AG20443 (cell line): ENCODE results near the gene TOMM40L.
"Not testable (repeated sequence)": the region's sequence is repeated elsewhere in the genome, so short reads cannot be mapped to it uniquely, and the experiment has no call there.

Source experiments
- DNase-seq: peaks from one replicate; pipeline ENCODE4 v3.0.0; 2012; ENCODE audit warnings: low spot score, mixed read lengths

Gene TOMM40L

DNA sequence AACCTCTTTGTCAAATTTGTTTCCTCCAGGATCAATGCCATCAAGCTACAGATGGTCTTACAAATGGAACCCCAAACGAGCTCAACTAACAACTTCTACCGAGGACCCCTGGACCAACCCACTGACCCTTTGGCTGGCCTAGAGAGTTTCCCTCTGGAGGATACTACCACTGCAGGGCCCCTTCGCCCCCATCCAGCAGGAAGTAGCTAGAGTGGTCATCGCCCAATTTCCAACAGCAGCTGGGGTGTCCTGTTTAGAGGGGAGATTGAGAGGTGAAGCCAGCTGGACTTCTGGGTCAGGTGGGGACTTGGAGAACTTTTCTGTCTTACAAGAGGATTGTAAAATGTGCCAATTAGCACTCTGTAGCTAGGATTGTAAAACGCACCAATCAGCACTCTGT lies 31.2 kb downstream of the TOMM40L start:
- not testable (repeated sequence) for DNase-seq

GRCh38 chr1:161258439-161259344 lies 32.8 kb downstream of the TOMM40L start, which contains the start of gene PCP4L1:
TSS of gene PCP4L1 (plus strand) at chr1:161258745. CDS start at chr1:161258975, 230 bp downstream.
- peak; percentile 75 for DNase-seq

GRCh38 chr1:161259345-161259702 lies 33.5 kb downstream of the TOMM40L start:
- DNase-seq = no peak

DNA sequence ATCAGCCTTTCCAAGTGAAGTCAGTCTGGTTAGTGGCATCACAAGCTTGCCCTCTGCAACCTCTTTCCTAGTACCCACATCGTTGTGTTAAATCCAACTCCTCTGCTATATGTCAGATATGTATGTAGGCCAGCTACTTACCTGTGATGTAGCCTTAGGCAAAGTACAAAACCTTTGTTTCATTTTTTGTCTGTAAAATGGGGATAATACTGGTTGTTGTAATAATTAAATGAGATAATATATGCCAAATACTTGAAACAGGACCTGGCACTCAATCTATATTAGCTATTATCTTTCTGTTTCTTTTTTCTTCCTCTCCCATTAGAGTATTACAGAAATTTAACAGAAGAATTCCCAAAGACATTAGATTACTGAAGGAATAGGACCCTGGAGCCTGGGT lies 33.9 kb downstream of the TOMM40L start:
- no peak for DNase-seq

GRCh38 chr1:161260376-161261260 lies 34.8 kb downstream of the TOMM40L start:
- no peak for DNase-seq

GRCh38 chr1:161261261-161262235 lies 35.7 kb downstream of the TOMM40L start:
- no peak for DNase-seq

- DNase-seq = no peak
Observed at GRCh38 chr1:161265305-161265704, 39.4 kb downstream of the TOMM40L start.

- peak; percentile 30 for DNase-seq
Observed at GRCh38 chr1:161266202-161266601, 40.3 kb downstream of the TOMM40L start.

GRCh38 chr1:161266836-161267235 lies 41.0 kb downstream of the TOMM40L start:
- DNase-seq = no peak

- DNase-seq = no peak
Observed at GRCh38 chr1:161267321-161267720, 41.5 kb downstream of the TOMM40L start.

DNA sequence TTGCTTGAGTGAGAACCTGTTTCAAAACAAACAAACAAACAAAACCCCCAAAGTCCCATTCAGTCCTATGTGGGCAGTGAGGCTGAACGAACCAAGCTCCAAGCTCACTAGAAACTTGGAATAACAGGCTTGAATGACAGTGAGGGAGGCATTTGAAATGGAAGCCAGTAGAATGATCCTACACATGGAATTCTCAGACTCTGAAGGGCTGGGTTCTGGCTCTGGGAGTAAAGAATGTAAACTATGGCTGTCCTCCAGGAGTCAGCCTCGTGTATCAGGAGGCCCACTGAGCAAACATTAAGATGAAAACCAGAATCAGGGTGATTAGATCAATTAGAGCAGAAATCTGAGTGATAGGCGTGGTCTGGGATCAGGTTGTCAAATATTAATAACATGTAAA lies 47.5 kb downstream of the TOMM40L start:
- DNase-seq = peak; percentile 28

DNA sequence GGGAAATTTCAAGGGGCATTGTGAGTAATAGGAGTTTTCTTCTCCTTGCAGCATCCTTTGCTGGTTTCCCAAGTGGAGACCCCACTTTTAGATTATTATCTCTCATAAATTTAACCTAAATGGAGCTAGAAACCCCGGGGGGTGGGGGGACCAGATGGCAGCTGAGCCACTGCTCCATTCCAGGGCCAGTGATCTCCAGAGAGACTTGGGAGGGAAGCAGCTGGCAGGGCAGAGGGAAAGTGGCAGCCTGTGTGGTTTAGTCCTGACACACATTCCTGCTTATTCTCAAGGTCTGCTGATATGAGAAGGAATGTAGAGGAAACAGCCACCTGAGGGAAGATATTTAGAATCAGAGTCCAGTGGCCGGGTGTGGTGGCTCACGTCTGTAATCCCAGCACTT lies 49.0 kb downstream of the TOMM40L start:
- DNase-seq = no peak
